Activated CD8-positive, alpha-beta memory T cell treated with anti-CD3 and anti-CD28 coated beads, Interleukin-2, amount 50 U/mL, for 24 hours (primary cell): ENCODE measurements around the gene KIF14.
"Not testable (repeated sequence)": the region's sequence is repeated elsewhere in the genome, so short reads cannot be mapped to it uniquely, and the experiment has no call there.

ENCODE experiments used
- DNase-seq: peaks from one replicate; pipeline ENCODE4 v3.0.0-alpha.2; 2020; ENCODE audit errors: extremely low read depth

The KIF14 gene

DNA sequence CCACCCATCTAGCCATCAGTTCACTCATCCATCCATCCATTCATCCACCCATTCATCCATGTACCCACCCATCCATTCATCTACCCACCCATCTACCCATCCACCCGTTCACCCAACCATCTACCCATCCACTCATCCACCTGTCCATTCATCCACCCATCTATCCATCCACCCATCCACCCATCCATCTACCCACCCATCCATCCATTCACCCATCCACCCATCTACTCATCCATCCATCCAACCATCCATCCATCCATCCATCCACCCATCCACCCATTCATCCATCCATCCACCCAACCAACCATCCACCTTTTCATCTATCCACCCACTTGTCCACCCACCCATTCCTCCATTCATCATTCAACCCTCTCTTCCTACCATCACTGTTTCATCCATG lies 80.3 kb downstream of the KIF14 start:
- no peak for DNase-seq

DNA sequence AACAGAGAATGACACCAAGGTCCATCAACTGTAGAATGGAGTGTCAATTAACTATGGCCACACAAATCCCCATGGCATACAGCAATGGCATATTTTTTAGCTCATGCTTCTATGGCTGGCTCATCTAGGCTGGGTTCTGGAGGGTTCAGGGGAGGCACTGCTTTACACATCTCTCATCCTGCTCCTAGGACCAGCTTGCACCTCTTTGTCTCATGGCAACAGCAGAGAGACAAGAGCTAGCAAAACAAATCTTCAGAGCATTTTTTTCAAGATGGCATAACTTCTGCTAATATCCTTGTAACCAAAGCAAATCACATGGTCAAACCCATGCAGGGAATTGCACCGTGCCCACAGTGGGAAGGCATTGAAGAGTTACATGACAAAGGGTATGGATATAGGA lies 82.4 kb downstream of the KIF14 start:
- DNase-seq, result no peak

DNA sequence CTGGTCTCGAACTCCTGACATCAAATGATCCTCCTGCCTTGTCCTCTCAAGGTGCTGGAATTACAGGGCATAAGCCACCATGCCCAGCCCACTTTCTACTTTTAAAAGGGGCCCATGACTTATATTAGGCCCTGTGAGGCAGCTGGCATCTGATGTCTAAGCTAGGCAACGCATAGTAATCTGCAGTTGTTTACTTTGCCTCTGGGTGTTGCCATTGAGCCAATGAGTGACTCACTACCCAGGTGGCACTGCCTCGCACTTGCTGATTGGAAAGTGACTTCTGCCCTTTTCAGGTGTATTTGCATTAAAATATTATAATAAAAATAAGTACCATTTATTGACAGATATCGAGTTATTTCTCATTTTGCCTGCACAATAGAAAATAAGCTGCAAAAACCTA lies 84.9 kb downstream of the KIF14 start:
- no peak for DNase-seq

DNA sequence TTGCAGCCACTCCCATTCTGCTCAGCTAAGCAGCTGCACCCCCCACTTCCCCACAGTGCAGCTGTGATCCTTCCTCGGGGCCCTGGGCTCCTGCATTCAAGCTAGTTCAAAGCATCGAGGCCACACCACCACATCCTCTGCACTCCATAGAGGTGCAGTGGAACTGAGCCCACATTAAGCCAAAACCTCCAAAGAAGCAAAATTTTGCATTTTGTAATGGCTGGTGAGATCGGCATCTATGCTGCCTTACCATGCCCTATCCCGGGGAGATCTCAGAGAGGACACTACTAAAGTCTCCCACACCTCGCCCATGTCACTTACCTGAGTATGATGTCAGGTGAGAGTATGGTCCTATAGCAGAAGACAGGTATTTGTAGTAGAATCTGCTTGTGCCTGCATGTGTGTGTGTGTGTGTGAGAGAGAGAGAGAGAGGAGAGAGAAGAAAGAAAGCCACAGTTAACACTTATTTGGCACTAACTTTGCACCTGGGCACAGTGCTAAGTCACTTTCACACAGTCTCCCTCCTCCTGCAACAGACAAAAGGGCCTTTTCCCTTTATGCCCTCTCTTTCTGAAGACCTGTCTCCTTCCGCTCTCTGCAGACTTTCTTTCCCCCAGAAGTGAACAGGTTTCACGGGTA lies 89.8 kb downstream of the KIF14 start:
- DNase-seq, result no peak

DNA sequence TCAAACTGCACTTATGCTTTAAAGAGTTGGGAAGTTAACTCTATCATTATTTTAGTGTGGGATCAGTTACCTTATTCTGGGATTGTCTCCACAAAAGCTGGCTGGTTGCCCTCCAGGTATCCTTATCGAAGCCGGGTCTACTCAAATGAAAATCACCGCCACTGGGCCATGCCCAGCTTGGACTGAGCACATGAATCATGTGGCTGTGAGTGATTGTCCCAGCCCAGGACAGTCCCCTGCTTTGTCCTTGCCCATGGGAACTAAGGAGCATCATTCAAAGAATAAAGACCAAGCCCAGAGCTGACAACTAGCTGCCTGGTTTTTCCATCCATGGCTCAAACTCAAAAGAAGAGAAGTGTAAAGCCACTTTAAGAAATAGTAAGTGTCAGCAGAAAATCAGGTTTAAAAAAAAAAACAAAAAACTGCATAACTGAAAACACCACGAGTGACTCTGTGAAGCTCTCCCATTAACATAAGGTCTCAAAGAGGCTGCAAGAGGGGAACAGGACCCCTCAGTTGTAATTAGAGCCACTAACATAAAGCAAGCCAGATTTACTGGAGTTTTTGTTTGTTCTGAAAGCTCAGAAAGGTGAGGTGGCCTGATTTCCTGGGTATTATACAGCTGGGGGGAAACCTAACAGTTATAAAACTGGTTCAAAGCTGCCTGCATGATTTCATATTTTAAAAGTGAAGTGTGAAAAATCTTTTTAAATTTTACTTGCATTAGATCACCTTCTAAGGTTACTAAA lies 91.5 kb downstream of the KIF14 start:
- no peak for DNase-seq

DNA sequence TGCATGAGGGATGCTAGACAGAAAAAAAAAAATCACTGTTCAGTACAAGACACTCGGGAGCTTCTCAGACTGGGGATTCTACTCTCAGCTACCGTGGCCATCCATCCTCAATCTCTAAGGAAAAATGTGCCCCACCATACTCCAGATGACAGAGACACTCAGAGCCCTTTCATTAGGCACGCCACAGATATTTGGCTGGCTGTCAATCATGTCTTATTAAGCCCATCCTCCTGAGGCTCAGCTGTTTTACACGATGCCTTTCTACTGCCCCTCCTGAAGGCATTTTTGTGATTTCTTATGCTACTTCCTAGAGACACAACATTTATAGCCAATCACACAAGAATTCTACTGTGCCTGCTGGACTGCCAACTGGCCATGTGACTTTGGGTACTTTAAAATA lies 92.9 kb downstream of the KIF14 start:
- DNase-seq, result no peak

DNA sequence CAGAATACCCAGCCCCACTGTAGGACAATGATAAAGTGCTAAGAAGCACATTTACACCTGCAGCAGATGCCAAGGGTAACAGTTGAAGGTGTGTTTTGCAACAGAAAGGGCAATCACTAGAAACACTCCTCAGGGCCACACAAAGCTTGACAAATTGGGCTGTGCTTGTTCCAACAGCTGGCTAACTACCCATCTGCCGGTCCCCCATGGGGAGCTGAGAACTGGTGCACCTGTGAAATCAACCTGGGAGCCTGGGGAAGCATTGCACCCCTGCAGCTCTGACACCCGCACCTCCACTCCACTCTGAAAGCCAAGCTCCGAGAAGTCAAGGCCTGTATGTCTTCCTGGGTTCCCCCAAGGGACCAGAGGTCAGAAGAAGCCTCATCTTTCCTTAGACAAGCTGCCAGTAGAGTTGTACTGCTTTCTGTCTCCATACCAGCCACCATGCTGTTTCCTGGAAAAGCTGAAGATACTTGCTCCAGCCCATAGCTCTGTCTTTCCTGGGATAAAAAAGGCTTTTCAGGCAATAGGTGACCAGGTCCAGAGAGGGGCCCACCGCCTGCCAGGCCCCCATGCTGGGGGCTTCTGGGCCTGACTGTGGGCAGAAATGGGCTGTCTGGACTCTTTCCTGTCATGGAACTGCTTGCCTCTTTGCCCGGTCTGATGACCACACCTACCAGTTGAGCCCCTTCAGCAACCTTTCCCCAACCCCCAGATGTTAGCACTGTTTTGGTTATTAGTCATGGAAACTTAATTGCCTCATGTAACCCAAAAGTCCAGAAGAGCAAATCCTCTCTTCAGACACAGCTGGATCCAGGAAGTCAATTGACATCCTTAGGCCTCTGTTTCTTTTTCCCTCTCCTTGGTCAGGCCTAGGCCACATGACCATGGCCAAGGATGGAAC lies 93.6 kb downstream of the KIF14 start:
- DNase-seq, result no peak

DNA sequence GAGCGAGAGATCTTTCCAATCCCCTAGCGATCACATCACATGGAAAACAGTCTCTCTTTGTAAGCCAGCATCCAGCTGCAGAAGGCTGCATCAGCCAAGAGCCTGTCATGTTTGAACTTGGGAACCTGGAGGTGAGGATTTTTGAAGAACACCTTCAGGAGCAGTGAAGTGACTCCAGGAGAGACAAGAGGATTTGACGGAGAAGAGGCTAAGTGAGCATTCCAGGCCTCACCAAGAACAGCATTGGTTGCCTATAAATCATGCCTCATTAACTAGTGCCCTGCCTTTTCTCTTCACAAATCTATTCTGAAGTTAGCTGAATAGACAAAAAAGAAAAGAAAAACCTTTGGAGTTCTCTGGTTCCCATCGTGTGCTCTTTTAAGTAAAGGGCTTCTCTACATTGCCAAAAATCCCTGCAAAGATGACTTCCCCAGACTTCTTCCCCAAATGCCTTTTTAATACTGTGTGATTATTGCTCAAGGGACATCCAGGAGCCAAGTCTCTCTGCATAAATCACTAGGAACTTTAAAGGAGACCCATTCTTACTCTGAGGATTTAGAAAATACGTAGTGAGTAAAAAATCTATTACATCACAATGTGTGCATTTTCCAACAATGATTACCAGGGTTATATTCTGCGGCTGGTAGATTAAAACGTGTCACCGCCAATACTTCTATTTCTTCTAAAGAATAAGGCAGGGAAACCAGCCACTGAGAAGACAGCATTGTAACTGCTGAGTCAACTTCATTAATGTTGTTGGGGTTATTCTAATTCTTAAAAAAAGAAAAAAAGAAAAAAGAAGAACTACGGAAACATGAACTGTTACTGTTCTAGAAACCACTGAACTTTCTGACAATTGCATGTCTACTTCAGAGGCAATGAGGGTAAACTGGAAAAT lies 95.2 kb downstream of the KIF14 start:
- no peak for DNase-seq

DNA sequence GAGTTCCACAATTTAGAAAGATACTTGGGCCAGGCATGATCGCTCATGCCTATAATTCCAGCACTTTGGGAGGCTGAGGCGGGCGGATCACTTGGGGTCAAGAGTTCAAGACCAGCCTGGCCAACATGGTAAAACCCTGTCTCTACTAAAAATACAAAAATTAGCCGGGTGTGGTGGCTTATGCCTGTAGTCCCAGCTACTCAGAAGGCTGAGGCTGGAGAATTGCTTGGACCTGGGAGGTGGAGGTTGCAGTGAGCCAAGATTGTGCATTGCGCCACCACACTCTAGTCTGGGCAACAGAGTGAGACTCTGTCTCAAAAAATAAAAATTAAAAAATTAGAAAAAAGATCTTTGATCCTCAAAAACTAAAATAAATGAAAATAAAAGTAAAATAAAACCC lies 96.0 kb downstream of the KIF14 start:
- not testable (repeated sequence) for DNase-seq

DNA sequence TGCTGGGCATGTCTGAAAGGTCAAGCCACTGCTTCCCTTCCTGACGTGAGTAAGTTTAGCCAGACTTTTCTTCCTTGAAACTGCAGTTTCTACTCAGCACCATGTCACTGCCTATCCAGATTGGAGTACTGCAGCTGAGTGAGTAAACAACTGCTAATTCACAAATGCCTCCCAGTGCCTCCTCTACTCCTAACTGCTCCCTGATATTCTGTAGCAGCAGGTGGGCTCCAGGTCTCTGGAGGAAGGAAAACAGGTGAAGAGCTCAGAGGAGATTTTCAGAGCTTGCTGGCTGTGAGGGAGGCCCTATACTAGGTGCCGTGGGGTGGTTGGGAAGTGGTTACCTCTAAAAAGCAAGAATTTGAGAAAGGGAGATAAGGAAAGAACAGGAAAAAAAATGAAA lies 96.5 kb downstream of the KIF14 start:
- no peak for DNase-seq

DNA sequence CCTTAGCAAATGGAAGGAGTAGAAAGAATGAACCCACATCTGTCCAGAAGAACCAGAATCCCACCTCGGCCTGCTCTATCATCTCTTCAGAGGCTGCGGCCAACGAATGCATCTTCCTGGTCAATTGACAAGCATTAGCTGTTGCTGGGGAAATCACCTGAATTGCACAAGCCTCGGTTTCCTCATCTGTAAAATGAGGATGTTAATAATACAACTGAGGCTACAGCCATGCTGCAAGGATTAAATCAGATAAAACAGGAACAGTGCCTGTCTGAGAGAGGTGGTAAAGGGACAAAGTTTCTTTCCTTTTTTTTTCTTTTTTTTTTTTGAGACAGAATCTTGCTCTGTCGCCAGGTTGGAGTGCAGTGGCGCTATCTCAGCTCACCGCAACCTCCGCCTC lies 99.8 kb downstream of the KIF14 start:
- no peak for DNase-seq

DNA sequence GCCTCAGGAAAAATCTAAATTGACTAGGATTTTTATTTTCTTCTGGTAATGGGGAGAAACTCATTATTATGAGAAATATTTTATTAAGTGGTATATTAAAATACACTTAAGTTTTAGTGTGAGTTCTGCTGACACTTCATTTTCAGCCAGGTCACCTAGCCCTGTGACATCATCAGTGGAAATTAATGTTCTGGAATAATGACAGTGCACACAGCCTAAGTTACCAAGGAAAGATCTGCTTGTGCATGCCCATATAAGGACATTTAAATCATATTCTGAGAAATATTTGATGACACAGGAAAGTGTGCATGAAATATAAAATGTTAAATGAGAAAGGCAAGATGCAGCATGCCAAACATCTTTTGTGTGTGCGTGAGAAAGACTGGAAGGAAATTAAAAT lies 102.0 kb downstream of the KIF14 start:
- DNase-seq, result no peak

DNA sequence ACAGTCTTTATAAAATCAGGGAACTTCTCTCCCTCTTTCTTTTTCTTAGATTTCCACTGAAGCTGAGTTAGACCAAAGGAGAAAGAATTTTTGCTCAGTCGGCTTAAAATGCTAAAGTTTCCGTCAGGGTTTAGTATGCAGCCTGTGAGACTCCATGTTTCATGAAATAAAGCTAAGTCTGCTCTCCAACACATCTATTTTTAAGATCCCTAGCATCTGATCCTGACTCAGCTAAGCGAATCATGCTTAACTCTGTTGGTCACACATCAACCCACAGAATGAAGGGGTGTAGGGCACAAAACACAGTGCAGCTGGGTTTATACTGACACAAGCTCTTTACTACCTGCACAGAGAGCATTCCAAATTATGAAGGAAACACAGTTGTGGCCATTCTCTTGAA lies 108.4 kb downstream of the KIF14 start:
- DNase-seq, result no peak

DNA sequence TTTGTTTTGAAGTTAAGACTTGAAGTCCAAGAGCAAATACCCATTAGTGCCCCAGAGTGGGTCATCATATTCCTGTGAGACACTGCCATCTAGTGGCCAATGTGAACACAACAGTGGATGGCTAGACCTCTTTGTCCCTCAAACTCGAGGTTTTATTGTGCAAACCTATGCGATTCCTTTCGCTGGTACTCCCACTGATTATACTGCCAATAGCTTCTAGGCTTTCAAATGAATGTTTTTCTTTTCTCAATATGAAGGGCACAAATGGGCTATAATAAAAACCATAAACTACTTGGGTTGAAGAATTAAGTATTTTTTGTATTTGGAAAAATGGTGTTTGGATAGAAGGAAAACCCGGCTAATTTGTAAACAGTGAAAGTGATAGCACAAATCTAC lies 110.3 kb downstream of the KIF14 start:
- peak; percentile 47 for DNase-seq

DNA sequence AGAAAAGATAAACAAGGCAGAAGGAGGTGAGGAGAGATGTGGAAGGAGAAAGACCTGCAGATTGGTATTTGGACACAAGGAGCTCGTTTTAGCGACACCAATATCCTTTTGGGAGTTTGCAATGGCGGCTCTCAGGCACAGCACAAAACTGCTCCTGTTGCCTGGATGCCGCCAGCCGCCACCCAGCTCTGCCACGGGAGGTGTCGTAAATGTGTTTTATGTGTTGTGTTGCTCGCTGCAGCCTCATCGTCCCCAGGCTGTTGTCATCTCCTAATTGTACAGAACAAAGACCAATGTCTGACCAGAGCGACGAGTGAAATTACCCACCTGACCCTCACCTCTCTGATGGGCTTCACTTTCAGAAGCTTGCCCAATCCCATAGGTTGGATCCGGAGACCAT lies 114.1 kb downstream of the KIF14 start:
- no peak for DNase-seq

DNA sequence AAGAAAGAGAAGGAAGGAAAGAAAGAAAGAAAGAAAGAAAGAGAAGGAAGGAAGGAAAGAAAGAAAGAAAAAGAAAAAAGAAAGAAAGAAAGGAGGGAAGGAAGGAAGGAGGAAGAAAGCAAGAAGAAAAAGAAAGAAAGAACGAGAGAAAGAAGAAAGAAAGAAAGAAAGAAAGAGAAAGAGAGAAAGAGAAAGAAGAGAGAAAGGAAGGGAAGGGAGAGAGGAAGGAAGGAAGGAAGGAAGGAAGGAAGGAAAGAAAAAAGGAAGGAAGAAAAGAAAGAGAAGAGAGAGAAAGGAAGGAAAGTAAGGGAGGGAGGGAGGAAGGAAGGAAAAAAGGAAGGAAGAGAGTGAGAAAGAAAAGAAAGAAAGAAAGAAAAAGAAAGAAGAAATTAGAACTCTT lies 115.3 kb downstream of the KIF14 start:
- DNase-seq, result no peak
